Measurements from ENCODE around the gene LAMC1. TPM values are rescaled to one million over a fixed set of nuclear protein-coding genes. Genes with fewer than 3 reads are reported as not detected.

The LAMC1 gene
- total and polyA plus RNA-seq, 2 experiments from 2014 or later = 18.4 to 116 TPM

DNA sequence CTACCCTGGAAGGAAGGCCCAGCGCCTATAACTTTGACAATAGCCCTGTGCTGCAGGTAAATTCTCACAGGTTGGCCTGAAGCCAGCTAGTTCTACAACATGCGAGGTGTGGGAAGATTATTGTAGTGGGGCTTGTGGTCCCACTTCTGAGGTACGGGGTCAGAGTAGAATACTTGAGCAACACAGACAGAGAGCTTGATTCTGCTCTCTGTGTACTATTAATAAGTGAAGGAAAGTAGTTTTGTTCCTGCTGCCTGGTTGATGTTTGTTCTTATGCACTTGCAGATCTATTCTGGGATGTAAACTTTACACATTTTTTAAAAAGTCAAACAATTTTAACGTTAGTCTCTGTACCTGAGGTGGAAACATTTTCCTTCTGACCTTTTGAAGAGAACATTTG, 80.4 kb downstream of the LAMC1 start:
- Mint-ChIP-seq H3K27me3 (ENCODE audit: insufficient read depth, low read depth, poor library complexity) (no peaks in the 10 kb centered on the region), H3K36me3 (ENCODE audit: low read depth) (peaks cover 7% of the 10 kb centered on the region; the same call in 1 of the 3 replicates), H3K4me1 (peaks cover 14% of the 10 kb centered on the region), H3K4me3 (no peak overlapping the region), H3K9me3 (no peaks in the 10 kb centered on the region), H3K27ac (no peak overlapping the region)
- no peak for ATAC-seq
- Histone ChIP-seq H2AFZ (no peak overlapping the region), H3K79me2 (replicated peaks; ENCODE audit: insufficient read depth) (peaks cover 50% of the 10 kb centered on the region), H3K9me2 (ENCODE audit: insufficient read depth) (no peaks in the 10 kb centered on the region), H3K4me2 (no peak overlapping the region), H3K4me1 (ENCODE audit: insufficient read depth) (peaks cover 29% of the 10 kb centered on the region), H3F3A (replicated peaks; ENCODE audit: low read depth) (no peaks in the 10 kb centered on the region), H3K27ac (ENCODE audit: low read depth) (peak overlapping the region; percentile 14; the same call in 1 of the 2 replicates), H4K20me1 (replicated peaks; ENCODE audit: insufficient read depth) (no peaks in the 10 kb centered on the region), H3K36me3 (ENCODE audit: insufficient read depth) (peaks cover 3% of the 10 kb centered on the region; the same call in 1 of the 2 replicates), H3K27me3 (ENCODE audit: insufficient read depth) (no peaks in the 10 kb centered on the region), H3K4me3 (no peak overlapping the region)
- DNase-seq (ENCODE audit: low spot score) = no peak
- TF ChIP-seq ZNF331 (CRISPR knock-in tag; IDR thresholded peaks at IDR 0.05; ENCODE audit: low read depth) (no peak), POLR2AphosphoS5 (IDR thresholded peaks at IDR 0.05; ENCODE audit: low read depth) (no peak), EZH2 (IDR thresholded peaks at IDR 0.05; ENCODE audit: low read depth, unreplicated experiment) (no peak), NANOG (IDR thresholded peaks at IDR 0.05; ENCODE audit: borderline replicate concordance) (no peak), STAT1 (IDR thresholded peaks at IDR 0.05; ENCODE audit: unreplicated experiment) (no peak), JUNB (IDR thresholded peaks at IDR 0.05; ENCODE audit: unreplicated experiment) (no peak), ZNF114 (CRISPR knock-in tag; IDR thresholded peaks at IDR 0.05) (no peak), EZH2phosphoT487 (IDR thresholded peaks at IDR 0.05; ENCODE audit: unreplicated experiment) (no peak), CREB1 (CRISPR knock-in tag; IDR thresholded peaks at IDR 0.05; ENCODE audit: low read depth) (no peak)
- TF ChIP-seq, protein P1, sequence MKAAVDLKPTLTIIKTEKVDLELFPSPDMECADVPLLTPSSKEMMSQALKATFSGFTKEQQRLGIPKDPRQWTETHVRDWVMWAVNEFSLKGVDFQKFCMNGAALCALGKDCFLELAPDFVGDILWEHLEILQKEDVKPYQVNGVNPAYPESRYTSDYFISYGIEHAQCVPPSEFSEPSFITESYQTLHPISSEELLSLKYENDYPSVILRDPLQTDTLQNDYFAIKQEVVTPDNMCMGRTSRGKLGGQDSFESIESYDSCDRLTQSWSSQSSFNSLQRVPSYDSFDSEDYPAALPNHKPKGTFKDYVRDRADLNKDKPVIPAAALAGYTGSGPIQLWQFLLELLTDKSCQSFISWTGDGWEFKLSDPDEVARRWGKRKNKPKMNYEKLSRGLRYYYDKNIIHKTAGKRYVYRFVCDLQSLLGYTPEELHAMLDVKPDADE (IDR thresholded peaks at IDR 0.05) = no peak
- TF ChIP-seq, protein P2, sequence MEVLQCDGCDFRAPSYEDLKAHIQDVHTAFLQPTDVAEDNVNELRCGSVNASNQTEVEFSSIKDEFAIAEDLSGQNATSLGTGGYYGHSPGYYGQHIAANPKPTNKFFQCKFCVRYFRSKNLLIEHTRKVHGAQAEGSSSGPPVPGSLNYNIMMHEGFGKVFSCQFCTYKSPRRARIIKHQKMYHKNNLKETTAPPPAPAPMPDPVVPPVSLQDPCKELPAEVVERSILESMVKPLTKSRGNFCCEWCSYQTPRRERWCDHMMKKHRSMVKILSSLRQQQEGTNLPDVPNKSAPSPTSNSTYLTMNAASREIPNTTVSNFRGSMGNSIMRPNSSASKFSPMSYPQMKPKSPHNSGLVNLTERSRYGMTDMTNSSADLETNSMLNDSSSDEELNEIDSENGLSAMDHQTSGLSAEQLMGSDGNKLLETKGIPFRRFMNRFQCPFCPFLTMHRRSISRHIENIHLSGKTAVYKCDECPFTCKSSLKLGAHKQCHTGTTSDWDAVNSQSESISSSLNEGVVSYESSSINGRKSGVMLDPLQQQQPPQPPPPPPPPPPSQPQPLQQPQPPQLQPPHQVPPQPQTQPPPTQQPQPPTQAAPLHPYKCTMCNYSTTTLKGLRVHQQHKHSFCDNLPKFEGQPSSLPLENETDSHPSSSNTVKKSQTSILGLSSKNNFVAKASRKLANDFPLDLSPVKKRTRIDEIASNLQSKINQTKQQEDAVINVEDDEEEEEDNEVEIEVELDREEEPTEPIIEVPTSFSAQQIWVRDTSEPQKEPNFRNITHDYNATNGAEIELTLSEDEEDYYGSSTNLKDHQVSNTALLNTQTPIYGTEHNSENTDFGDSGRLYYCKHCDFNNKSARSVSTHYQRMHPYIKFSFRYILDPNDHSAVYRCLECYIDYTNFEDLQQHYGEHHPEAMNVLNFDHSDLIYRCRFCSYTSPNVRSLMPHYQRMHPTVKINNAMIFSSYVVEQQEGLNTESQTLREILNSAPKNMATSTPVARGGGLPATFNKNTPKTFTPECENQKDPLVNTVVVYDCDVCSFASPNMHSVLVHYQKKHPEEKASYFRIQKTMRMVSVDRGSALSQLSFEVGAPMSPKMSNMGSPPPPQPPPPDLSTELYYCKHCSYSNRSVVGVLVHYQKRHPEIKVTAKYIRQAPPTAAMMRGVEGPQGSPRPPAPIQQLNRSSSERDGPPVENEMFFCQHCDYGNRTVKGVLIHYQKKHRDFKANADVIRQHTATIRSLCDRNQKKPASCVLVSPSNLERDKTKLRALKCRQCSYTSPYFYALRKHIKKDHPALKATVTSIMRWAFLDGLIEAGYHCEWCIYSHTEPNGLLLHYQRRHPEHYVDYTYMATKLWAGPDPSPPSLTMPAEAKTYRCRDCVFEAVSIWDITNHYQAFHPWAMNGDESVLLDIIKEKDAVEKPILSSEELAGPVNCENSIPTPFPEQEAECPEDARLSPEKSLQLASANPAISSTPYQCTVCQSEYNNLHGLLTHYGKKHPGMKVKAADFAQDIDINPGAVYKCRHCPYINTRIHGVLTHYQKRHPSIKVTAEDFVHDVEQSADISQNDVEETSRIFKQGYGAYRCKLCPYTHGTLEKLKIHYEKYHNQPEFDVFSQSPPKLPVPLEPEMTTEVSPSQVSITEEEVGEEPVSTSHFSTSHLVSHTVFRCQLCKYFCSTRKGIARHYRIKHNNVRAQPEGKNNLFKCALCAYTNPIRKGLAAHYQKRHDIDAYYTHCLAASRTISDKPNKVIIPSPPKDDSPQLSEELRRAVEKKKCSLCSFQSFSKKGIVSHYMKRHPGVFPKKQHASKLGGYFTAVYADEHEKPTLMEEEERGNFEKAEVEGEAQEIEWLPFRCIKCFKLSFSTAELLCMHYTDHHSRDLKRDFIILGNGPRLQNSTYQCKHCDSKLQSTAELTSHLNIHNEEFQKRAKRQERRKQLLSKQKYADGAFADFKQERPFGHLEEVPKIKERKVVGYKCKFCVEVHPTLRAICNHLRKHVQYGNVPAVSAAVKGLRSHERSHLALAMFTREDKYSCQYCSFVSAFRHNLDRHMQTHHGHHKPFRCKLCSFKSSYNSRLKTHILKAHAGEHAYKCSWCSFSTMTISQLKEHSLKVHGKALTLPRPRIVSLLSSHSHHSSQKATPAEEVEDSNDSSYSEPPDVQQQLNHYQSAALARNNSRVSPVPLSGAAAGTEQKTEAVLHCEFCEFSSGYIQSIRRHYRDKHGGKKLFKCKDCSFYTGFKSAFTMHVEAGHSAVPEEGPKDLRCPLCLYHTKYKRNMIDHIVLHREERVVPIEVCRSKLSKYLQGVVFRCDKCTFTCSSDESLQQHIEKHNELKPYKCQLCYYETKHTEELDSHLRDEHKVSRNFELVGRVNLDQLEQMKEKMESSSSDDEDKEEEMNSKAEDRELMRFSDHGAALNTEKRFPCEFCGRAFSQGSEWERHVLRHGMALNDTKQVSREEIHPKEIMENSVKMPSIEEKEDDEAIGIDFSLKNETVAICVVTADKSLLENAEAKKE (CRISPR knock-in tag; IDR thresholded peaks at IDR 0.05) = no peak
- TF ChIP-seq, protein P3, sequence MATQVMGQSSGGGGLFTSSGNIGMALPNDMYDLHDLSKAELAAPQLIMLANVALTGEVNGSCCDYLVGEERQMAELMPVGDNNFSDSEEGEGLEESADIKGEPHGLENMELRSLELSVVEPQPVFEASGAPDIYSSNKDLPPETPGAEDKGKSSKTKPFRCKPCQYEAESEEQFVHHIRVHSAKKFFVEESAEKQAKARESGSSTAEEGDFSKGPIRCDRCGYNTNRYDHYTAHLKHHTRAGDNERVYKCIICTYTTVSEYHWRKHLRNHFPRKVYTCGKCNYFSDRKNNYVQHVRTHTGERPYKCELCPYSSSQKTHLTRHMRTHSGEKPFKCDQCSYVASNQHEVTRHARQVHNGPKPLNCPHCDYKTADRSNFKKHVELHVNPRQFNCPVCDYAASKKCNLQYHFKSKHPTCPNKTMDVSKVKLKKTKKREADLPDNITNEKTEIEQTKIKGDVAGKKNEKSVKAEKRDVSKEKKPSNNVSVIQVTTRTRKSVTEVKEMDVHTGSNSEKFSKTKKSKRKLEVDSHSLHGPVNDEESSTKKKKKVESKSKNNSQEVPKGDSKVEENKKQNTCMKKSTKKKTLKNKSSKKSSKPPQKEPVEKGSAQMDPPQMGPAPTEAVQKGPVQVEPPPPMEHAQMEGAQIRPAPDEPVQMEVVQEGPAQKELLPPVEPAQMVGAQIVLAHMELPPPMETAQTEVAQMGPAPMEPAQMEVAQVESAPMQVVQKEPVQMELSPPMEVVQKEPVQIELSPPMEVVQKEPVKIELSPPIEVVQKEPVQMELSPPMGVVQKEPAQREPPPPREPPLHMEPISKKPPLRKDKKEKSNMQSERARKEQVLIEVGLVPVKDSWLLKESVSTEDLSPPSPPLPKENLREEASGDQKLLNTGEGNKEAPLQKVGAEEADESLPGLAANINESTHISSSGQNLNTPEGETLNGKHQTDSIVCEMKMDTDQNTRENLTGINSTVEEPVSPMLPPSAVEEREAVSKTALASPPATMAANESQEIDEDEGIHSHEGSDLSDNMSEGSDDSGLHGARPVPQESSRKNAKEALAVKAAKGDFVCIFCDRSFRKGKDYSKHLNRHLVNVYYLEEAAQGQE (IDR thresholded peaks at IDR 0.05; ENCODE audit: unreplicated experiment) = no peak
- TF ChIP-seq, protein P4, sequence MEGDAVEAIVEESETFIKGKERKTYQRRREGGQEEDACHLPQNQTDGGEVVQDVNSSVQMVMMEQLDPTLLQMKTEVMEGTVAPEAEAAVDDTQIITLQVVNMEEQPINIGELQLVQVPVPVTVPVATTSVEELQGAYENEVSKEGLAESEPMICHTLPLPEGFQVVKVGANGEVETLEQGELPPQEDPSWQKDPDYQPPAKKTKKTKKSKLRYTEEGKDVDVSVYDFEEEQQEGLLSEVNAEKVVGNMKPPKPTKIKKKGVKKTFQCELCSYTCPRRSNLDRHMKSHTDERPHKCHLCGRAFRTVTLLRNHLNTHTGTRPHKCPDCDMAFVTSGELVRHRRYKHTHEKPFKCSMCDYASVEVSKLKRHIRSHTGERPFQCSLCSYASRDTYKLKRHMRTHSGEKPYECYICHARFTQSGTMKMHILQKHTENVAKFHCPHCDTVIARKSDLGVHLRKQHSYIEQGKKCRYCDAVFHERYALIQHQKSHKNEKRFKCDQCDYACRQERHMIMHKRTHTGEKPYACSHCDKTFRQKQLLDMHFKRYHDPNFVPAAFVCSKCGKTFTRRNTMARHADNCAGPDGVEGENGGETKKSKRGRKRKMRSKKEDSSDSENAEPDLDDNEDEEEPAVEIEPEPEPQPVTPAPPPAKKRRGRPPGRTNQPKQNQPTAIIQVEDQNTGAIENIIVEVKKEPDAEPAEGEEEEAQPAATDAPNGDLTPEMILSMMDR (conservative IDR thresholded peaks at IDR 0.05; ENCODE audit: low read depth in 2 of 2) = no peak

Measured in GM23338 (cell line).